Fibroblast of pulmonary artery (primary cell): ENCODE measurements around the gene CELA2A.
"Not testable (repeated sequence)": the region's sequence is repeated elsewhere in the genome, so short reads cannot be mapped to it uniquely, and the experiment has no call there.

Experiments
- DNase-seq: peaks from one replicate; pipeline ENCODE4 v3.0.0-alpha.2; 2010; ENCODE audit warnings: low read depth
- H3K4me3 ChIP-seq: replicated peaks from 2 replicates; pipeline ENCODE4 v1.5.1; 2011; ENCODE audit warnings: low read depth, mild to moderate bottlenecking, control low read depth, low read length, moderate library complexity
- TF ChIP-seq, protein P1 (sequence below): IDR thresholded peaks from 2 replicates; pipeline ENCODE4 v1.5.1; 2011; ENCODE audit warnings: mild to moderate bottlenecking, control low read depth, low read length, inconsistent platforms; ENCODE audit errors: missing control alignments

Gene CELA2A

DNA sequence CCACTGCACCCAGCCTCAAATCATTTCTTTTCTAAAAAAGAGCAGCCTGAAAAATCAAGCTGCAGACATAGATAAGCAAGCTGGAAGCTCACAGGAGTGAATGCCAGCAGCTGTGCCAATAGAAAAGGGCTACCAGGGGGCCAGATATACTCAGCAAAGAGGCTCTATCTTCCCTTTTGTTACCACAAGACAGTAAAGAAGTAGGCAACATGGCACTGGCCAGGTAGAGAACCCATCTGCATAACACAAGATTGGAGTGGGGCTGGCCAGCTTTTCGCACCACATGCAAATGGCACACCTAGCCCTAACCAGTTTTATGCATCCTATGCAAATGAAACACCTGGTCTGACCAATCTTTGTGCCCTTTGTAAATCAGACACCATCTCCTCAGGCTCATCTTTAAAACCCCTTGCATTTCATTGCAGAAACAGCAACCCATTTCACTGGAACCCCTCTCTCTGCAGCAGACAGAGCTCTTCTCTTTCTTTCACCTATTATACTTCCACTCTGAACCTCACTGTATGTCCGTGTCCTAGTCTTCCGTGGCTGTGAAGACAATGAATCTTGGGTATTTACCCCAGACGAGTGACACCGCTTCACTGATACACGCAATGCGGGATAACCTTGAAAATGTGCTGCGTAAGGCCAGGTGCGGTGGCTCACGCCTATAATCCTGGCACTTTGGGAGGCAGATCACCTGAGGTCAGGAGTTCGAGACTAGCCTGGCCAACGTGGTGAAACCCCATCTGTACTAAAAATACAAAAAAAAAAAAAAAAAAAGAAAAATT lies 52.4 kb downstream of the CELA2A start:
- no peak overlapping the region for H3K4me3 ChIP-seq
- DNase-seq = no peak
- TF ChIP-seq, protein P1, sequence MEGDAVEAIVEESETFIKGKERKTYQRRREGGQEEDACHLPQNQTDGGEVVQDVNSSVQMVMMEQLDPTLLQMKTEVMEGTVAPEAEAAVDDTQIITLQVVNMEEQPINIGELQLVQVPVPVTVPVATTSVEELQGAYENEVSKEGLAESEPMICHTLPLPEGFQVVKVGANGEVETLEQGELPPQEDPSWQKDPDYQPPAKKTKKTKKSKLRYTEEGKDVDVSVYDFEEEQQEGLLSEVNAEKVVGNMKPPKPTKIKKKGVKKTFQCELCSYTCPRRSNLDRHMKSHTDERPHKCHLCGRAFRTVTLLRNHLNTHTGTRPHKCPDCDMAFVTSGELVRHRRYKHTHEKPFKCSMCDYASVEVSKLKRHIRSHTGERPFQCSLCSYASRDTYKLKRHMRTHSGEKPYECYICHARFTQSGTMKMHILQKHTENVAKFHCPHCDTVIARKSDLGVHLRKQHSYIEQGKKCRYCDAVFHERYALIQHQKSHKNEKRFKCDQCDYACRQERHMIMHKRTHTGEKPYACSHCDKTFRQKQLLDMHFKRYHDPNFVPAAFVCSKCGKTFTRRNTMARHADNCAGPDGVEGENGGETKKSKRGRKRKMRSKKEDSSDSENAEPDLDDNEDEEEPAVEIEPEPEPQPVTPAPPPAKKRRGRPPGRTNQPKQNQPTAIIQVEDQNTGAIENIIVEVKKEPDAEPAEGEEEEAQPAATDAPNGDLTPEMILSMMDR = no peak

DNA sequence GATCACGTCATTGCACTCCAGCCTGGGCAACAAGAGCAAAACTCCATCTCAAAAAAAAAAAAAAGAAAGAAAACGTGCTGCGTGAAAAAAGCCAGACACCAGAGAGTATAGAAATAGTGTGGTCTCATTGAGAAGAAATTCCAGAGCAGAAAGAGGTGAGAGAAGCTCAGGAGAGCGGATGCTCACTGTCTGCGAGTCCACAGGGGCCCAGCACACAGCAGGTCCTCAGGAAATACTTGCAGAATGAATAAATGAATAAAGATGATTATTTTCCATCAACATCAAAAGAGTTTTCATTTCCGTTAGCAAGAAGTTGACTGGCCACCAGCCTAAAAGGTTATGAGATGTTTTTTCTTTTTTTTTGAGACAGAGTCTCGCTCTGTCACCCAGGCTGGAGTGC lies 53.1 kb downstream of the CELA2A start:
- no peak for DNase-seq
- TF ChIP-seq, protein P1 = no peak
- H3K4me3 ChIP-seq = no peak overlapping the region

DNA sequence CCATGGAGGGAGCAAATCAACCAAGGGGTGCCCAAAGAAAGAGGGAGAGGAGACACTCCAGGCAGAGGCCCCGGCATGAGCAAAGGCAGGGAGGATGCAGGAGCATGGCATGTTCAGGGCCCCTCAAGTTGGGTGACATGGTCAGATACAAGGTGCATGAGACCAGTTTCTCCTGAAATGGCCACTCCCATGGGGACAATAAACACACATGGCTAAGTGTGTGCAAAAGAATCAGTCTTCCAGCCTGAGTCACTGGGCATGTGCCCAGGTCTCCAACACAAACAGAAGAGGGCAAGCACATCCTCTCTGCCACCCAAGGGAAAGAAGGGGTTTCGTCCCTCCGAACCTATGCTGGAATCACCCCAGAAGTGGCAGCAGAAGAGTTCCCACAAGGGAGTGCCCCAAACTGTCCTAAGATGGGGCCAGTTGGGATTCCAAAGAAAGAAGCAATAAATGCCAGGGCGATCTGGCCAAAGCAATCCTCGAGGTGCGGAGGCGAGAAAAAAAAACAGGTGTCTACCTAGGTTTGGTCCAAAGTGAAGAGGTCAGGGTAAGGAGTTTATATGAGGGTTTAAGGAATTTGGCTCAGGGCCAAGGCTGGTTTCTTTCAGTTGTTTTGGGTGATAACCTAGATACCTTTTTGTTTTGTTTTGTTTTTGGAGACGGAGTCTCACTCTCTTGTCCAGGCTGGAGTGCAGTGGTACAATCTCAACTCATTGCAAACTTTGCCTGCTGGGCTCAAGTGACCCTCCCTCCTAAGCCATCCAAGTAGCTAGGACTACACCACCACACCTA lies 54.3 kb downstream of the CELA2A start:
- DNase-seq = no peak
- no peak overlapping the region for H3K4me3 ChIP-seq
- TF ChIP-seq, protein P1 = no peak

DNA sequence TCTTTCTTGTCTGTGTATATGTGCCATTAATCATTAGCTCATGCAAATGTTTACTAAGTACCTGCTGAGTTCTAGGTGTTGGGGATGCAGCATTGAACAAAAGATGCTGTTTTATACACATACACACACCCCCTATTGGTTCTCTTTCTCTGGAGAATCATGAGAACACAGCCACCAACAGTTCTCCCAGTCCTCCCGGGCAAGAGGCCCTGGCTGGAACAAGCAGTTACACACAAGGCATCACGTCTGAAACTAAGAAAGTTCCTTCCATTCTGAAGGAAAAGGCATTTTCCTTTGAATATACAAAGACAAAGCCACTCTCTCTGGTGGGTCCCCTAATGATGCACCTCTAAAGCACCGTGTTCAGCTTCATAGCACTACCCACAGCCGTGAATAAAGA lies 56.7 kb downstream of the CELA2A start:
- TF ChIP-seq, protein P1 = no peak
- no peak overlapping the region for H3K4me3 ChIP-seq
- no peak for DNase-seq

DNA sequence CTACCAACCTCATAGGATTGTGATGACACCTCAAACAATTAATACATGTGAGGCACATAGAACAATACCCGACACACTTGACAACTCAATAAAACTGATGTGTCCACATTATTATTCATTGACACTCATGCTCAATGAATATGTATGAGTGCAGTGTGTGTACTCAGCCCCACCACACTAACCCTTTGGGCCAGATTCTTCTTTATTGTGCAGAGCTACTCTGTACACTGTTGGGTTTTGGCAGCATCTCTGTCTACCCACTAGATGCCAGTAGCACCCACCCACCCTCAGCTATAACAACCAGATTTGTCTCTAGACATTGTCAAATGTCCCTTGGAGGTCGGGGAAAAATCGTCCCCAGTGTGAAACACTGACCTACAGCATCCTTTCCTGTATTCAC lies 57.4 kb downstream of the CELA2A start:
- no peak for DNase-seq
- H3K4me3 ChIP-seq = no peak overlapping the region
- TF ChIP-seq, protein P1 = no peak

DNA sequence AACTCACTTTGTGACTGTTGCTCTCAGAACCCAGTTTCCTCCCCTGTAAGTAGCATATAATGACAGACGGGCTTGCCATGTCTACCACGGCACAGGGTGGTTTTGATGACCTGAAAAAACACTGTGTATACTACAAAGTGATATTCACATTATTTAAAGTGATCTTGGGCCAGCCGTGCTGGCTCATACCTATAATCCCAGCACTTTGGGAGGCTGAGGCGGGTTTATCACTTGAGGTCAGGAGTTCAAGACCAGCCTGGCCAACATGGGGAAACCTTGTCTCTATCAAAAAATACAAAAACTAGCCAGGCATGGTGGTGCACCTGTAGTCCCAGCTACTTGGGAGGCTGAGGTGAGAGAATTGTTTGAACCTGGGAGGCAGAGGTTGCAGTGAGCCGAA lies 58.0 kb downstream of the CELA2A start:
- H3K4me3 ChIP-seq, DNase-seq: not testable (repeated sequence)

DNA sequence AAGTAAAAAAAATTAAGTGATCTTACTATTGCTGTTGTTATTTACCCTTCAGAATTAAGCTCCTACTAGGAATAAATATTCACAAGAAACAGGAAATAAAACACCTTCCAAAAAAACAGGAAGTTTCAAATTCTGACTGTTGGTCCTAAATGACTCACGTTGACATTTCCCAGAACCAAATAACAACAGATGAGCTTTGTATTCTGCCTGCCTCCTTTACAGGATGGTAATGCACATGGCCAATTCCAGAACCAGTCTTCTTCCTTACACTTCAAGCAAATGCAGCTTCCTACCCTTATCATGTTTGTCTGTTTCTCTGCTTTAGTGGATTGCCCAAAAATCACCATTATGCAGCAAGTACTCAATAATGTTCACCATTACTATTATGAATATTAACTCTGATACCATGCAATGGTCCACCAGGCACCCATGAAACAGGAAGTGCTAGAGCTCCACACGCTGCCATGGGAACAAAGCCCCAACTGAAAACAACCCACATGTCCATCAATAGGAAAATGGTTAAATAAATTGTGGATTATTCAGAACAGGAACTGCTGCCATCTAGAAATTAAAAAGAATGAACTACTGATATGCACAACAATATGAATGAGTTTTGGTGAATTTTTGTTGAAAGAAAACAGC lies 58.6 kb downstream of the CELA2A start:
- no peak overlapping the region for H3K4me3 ChIP-seq
- DNase-seq = peak; percentile 19
- TF ChIP-seq, protein P1 = no peak
